ENCODE data around the gene LRP1B.
"Not testable (repeated sequence)": the region's sequence is repeated elsewhere in the genome, so short reads cannot be mapped to it uniquely, and the experiment has no call there.

LRP1B gene

DNA sequence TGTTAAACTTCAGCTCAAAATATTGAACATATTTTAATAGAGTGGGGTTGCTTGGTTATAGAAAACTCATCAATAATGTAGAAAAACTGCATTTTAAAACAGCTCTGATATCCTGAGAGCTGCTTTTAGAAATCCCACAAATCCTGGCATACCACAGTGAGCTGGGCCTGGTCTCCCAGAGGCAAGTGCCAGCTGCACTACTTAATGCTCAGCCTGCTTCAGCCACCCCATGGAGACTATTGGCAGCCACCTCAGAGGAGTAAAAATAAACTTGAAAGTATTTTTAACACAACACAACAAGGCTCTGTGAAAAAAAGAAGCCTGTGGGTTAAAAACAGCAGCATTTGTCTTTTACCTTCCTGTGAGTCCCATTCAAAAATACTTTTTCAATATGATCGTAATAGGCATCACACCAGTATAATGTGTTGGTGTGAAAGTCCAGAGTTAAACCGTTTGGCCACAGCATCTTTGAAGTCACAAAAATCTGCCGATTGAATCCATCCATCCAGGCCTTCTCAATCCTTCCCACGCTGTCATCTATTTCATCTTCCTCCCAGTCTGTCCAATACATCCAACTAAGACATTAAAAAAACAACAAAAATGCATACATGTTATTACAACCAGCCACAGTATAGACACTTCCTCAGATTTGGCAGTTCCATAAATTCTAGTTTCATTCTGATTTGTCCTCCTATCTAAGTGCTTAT lies 1115.3 kb downstream of the LRP1B start:
- DNase-seq (ENCODE audit: low spot score): no peak

DNA sequence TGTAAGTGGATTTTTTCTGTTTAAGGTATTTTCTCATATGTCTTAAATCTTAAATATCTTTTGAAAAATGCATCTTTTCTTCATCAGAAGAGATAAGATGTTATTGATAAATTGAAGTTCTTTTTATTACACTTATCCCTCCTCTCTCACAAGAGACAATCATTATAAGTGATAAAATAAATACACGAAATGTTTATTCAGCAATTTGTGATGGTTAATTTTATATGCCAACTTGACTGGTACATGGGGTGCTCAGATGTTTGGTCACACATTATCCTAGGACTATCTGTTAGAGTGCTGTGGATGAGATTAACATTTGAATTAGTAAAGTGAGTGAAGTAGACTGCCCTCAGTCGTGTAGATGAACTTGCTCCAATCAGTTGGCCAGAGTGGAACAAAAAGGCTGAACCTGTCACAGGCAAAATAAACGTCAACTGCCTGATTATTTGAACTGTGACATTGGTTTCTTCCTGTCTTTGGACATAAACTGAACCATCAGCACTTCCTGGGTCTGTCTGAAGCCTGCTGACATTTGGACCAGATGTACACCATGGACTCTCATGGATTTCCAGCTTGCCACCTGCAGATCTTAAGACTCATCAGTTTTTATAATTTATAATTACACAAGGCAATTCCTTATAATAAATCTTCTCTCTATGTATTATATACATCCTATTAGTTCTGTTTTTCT lies 1126.7 kb downstream of the LRP1B start:
- DNase-seq (ENCODE audit: low spot score): no peak

DNA sequence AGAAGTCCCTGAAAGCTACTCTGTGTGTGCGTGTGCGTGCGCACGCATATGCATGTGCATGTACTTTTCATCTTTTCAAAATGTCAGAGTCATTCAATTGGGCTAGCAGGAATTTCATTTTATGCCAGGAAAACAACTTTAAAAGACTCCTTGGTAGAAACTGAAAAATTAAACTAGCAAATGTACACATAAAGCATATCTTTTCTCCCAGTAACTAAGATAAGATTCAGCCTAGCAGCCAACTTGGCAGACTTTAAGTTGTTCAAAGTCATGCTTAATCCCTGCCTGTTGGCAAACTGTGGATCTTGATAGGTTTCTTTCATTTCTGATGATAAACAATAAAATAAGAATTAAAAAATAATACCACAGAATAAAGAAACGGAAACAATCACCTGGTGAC lies 1129.1 kb downstream of the LRP1B start:
- DNase-seq (ENCODE audit: low spot score): no peak

DNA sequence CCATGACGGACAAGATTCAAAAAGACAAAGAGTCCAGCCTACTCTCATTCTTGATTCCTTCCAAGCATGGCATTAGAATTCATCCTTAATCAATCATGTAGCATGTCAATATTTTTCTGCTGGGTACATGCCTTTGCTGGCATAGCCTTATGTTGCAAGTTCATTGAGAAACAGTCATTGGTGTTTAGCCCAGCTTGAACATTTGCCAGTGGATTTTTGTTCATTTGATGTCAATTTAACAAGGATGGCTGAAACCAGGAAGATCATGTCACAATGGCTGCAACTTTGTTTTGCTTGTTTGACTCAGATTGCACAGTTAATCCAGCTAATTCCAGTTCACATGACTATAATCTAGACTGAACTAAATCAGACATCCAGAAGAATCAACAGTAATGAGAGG lies 1132.2 kb downstream of the LRP1B start:
- no peak for DNase-seq (ENCODE audit: low spot score)

DNA sequence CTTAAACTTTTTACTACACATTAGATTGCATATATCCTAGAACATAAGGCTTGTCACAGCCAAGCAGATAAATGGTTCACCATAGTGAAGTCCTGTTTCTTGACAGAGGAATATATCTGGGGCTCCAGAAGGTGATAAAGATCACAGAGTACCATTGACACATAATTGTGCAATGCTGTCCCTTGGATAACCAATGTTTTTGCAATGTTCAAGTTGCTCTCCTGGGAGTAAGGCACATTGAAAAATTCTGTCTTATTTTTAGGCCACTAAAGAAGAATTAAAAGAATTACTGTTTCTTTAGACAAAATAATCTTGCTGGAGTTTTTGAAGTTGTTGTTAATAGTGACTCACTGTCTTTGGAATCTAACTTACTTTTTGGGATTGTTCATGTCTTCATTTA lies 1132.8 kb downstream of the LRP1B start:
- no peak for DNase-seq (ENCODE audit: low spot score)

DNA sequence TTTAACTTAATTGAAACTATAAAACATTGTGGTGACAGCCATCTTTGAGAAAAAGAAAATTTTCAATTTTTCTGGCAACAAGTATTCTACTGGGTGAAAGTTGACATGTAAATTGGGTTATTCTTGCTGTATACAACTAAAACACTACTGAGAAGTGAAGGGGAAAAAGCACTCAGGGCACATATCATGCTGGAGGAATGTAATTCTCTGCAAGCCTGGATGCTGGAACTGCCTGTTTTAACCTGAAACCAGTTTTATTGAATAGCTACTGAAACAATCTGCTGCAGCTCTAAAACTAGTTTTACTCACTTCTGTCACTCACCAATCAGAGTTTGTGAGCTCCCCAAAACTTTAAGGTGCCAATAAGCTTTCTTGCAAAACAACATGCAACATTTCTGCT lies 1136.0 kb downstream of the LRP1B start:
- DNase-seq (ENCODE audit: low spot score): no peak

DNA sequence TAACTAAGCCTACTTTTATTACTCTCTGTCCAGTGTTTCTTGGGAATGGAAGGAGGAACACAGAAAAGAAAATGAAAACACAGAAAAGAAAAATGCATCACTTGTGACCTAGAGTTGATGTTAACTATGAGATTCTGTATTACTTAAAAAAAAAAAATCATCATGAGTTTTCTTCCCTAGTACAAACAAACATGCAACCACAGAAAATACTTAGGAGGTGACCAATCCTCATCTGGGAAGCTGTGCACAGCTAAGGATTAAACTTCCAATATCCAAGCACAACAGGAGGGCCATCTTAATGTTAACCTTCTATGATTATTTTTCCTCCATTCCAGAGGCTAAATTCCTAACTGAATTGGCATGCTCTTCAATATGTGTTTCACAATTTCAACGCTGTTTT lies 1140.4 kb downstream of the LRP1B start:
- no peak for DNase-seq (ENCODE audit: low spot score)

DNA sequence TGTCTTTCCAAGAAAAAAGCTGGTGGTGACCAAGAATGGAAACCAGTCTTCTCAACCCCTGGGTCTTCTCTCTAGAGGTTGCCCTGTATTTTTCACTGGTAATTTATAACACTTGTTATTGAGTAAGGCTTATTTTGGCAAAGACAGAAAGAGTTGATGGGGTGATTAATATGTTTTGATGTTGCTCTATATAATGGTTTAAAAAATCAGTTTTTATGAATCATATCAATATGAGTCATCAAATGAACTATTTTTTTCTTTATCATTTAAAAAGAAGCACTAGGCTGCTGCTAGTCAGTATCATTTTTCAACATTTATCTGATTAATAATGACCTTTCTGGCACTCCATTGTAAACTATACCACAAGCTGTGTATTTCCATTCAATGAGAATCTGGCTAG lies 1142.2 kb downstream of the LRP1B start:
- DNase-seq (ENCODE audit: low spot score): no peak

DNA sequence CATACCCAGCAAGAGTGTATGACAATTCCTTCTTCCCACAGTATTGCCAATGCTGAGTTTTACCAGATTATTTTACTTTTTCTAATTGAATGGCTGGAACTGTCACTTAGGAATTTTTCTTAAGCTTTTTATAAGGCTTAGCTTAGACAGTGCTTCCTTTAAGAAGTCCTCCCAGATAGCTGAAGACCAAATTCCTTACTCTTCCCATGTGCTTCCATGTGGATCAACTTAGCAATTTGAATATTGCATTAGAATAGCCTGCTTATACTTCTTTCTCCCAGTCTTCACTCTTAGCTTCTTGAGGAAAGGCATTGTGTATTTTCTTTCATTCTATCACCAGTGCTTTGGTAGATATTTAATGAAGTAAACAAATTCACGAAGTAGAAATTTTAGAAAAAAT lies 1144.4 kb downstream of the LRP1B start:
- no peak for DNase-seq (ENCODE audit: low spot score)

DNA sequence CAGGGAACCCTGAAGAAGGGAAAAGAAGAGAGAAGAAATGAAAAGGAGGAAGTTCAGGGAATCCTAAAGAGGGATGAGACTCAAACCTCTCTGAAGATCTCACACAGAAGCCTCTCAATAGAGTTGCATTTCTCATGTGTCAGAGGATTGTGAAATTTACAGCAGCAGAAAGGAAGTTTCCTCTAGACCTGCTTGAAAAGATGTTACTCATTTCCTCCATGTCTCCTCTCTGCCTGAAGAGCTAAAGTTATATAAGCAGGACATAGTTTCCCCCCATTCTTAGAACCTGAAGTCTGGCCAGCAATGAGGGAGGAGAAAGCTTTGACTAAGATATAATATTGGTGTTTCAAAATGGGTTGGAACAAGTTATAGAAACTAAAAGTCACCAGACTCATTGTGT lies 1155.6 kb downstream of the LRP1B start:
- no peak for DNase-seq (ENCODE audit: low spot score)

DNA sequence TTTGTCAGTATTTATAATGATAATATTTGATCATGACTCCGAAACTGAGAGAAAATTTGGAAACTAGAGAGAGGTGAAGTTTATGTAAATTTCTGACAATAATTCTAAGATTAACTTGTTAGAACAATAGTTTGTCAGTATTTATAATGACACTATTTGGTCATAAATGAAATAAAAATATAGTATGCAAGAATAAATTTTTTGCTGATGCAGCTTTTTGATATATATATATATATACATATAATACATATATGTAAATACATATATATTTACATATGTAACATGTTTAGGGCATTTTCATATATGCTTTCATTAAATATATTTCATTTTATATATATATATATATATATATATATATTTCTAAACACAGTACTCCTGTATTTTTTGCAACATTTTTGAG lies 1158.1 kb downstream of the LRP1B start:
- DNase-seq (ENCODE audit: low spot score): no peak

DNA sequence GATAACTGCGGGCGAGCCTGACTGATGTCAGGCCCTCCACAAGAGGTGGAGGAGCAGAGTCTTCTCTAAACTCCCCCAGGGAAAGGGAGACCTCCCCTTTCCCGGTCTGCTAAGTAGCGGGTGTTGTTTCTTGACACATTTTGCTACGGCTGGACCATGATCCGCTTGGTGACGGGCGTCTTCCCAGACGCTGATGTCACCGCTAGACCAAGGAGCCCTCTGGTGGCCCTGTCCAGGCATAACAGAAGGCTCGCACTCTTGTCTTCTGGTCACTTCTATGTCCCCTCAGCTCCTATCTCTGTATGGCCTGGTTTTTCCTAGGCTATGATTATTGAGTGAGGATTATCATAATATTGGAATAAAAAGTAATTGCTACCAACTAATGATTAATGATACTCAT lies 1166.5 kb downstream of the LRP1B start:
- DNase-seq (ENCODE audit: low spot score): not testable (repeated sequence)

DNA sequence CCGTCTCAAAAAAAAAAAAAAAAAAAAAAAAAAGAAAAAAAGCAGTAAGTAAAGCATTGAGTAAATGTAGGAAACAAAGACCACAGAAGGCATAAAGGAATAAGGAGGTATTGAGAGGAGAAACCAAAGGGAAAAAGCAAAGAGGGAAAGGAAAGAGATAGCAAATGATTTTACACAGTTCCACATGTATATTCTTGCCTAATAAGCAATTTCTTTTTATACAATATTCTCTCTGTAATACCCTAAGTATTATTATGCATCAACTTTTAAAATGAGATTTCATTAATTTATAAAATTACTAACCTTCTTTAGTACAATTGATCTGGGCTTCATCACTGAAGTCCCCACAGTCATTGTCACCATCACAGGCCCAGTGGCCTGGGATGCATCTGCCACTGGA lies 1180.9 kb downstream of the LRP1B start:
- no peak for DNase-seq (ENCODE audit: low spot score)

DNA sequence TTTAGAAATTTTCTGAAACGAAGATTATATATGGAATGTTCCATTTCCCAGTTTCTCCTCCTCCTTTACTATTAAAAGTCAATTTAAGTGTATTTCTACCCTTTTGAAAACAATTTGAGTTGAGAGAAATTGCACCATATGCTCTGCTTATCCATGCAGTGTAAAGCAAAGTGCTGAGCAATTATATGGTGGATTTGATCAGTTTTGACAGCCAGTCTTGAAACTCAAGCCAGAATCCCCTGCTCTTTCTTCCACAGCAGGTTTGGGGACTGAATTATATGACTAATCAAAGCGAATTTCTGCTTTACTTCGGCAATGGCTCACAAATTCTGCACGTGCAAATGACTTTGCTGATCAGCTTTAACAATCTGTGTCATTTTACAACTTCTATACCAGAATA lies 1183.6 kb downstream of the LRP1B start:
- no peak for DNase-seq (ENCODE audit: low spot score)

DNA sequence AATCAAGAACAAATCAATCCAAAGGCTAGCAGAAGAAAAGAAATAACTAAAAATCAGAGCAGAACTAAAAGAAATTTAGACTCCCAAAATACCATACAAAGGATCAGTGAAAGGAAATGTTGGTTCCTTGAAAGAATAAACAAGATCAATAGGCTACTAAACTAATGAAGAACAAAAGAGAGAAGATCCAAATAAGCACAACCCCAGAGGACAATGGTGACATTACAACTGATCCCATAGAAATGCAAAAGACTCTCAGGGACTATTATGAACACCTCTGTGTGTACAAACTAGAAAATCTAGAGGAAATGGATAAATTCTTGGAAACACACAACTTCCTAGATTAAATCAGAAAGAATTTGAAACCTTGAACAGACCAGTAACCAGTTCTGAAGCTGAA lies 1186.9 kb downstream of the LRP1B start:
- DNase-seq (ENCODE audit: low spot score): no peak

DNA sequence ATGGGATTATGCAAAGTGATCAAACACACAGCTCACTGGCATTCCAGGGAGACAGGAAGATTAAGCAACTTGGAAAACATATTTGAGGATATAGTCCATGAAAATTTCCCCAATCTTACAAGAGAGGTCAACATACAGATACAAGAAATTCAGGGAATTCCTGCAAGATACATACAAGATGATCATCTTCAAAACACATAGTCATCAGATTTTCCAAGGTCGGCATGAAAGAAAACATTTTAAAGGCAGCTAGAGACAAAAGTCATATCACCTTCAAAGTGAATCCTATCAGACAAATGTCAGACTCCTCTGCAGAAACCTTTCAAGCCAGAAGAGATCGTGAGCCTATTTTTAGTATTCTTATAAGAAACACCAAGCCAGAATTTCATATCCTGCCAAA lies 1188.5 kb downstream of the LRP1B start:
- no peak for DNase-seq (ENCODE audit: low spot score)

DNA sequence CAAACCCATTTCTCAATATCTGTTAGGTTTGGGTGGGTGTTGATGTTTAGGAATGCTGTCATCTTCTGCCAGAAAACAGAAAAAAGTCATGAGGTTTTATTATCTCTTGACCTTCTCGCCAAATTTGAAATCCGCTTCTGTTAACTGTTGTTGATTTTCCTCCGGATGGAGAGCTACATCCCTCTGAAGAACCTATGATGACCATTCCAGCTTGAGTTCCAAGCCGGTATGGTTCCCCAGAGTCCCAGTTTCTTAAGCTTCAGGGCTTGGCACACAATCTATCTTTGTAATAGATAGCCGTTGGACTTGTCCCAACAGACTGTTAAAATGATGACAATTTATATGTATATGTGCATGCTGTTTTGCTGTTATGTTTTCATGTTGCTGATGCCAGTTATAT lies 1201.0 kb downstream of the LRP1B start:
- DNase-seq (ENCODE audit: low spot score): no peak

DNA sequence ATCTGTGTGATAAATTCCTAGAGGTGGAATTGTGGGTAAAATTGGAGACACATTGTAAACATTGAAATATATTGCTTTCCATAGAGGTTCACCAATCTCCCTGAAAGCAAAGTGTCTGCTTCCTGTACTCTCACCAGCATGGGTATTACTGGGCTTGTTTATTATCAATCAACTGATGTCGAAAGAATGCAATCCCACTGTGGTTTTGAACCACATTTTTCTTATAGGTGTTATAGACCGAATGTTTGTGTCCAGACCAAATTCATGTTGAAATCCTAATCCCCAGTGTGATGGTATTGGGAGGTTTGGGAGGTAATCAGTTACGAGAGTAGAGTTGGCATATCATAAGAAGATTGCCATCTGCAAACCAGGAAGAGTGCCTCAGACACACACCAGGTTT lies 1212.4 kb downstream of the LRP1B start:
- DNase-seq (ENCODE audit: low spot score): no peak

DNA sequence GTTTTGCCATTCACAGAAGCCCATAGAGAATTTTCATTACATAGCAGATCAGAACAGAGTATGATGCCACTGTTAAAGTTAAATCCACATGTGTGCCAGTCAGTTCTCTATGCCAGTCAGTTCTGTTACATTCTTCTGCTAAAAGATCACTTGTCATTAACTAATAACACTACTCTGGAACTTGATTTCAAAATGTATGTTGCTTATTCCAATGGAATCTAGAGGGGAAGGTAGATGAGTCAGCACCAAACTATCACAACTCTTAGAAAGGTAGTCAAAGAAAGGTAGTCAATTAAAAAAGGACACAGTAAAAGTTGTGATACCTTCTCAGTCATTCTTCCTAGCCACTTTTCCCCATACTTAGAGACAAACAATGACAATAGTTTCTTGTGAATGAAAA lies 1214.4 kb downstream of the LRP1B start:
- no peak for DNase-seq (ENCODE audit: low spot score)

DNA sequence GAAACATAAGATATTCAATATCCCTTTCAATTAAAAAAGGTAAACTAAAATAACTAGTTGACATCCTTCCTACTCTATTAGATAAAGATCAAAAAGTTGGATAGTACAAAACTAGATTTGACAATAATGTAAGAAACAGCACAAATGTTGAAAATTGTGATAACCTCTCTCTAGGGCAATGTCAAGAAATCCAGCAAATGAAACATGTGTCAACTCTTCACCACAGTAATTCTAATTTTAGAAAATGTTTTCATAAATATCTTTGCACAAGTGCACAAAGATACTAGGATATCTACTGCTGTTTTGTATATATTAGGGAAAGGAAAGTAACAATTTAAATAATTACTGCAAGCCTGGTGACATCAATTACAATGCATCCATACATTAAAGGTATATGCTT lies 1220.1 kb downstream of the LRP1B start:
- DNase-seq (ENCODE audit: low spot score): no peak

DNA sequence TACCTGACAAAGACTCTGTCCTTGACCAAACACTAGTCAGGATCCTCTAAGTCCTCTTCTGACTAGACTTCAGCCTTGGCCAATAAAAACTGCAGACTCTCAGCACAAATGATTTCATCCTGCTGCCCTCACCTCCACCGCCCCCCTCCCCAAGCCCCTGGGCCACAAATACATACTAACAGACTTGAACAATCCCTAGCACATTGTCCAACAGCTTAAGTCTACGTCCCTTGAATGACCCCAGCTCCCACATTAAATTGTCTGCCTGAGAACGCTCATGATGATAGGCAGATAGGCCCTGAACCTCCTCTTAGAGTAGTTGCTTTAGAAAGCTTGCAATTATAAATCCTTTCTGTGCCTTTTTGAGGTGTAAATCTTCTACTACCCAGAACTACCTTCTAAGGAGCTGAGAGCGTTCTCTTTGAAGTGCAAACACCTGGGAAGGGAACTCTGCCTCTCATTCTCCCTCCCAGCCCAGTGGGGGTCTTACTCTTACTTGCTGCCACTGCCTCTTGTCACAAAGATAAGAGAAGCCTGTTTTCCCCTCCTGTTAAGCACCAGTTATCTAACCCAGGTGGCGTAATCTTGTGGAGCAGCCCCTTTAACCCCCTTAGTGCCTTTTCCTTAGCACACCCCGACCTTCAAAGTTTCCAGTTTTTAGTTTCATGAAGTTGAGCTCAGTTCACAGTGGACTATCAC lies 1225.6 kb downstream of the LRP1B start:
- DNase-seq (ENCODE audit: low spot score): no peak

DNA sequence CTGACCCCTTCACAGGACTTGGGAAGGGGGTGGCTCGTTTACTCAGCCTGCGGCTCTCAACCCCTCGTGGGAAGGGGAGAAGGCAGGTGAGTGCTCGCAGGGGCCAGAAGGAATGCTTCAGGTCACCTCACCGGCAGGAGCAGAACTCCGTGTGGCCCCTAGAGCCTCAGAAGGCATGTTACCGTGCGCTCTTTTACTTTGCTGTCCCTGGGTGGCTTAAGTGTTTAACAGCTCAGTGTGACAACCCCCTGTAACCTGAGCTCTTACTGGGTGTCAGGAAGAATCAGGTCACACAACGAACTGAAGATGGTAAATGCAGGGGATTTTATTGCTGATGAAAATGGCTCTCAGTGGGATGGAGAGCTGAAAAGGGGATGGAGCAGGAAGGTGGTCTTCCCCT lies 1235.4 kb downstream of the LRP1B start:
- DNase-seq (ENCODE audit: low spot score): no peak

DNA sequence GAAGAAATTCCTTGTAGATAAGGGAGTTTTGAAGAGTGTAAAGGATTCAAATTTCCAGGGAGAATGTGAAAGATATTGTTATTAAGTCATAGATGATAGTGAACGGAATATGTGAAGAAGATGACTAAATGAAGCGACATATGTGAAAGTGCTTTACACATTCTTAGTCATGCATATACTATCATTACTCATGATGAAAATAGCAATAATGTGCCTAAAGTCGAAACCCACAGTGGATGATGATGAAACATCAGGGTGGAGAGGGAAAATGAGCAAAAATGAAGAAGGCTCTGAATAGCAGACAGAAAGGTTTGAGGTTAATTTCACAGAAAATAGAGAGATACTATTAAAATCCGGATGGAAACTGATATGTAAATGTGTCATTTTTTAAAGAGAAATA lies 1237.1 kb downstream of the LRP1B start:
- no peak for DNase-seq (ENCODE audit: low spot score)

Measured in LoVo (cell line).